Panc1 (cell line): ENCODE measurements around the gene TMPRSS6.

Source experiments
- CTCF ChIP-seq: fragments of 450-650 bp; IDR thresholded peaks from 2 replicates; pipeline ENCODE4 v1.5.1; 2017; ENCODE audit warnings: mild to moderate bottlenecking
- POLR2AphosphoS5 ChIP-seq: IDR thresholded peaks from 2 replicates; pipeline ENCODE4 v1.6.1; 2012; ENCODE audit warnings: mild to moderate bottlenecking, low read depth, low read length, moderate library complexity
- REST ChIP-seq, 2 experiments: IDR thresholded peaks; 2 replicates each; pipeline ENCODE4 v1.6.1; 2011 to 2012; ENCODE audit warnings: low read depth in 2 of 2, control low read depth in 1 of 2, low read length in 1 of 2, mild to moderate bottlenecking in 1 of 2, moderate library complexity in 1 of 2; ENCODE audit not compliant: insufficient read depth in 1 of 2
- SIN3A ChIP-seq: IDR thresholded peaks from 2 replicates; pipeline ENCODE4 v1.6.1; 2012; ENCODE audit warnings: low read depth, mild to moderate bottlenecking, low read length, moderate library complexity, borderline replicate concordance; ENCODE audit not compliant: insufficient read depth
- TCF7L2 ChIP-seq: IDR thresholded peaks from 2 replicates; pipeline ENCODE4 v1.6.1; 2011; ENCODE audit warnings: mild to moderate bottlenecking, low read depth, low read length, inconsistent platforms

- no peak for TF ChIP-seq TCF7L2
- TF ChIP-seq CTCF = no peak
- no peak for TF ChIP-seq POLR2AphosphoS5
- no peak for TF ChIP-seq SIN3A
- TF ChIP-seq REST (IDR thresholded peaks at IDR 0.05; ENCODE audit: insufficient read depth in 1 of 2, low read depth in 2 of 2, low read length in 1 of 2) = no peak
Measured at GRCh38 chr22:37089434-37089833, 20.1 kb downstream of the TMPRSS6 start.
